Stimulated activated naive CD8-positive, alpha-beta T cell treated with anti-CD3 and anti-CD28 coated beads, Interleukin-15, Interleukin-2, amounts not matched to agents 100 ng/mL and 50 ng/mL, for 24 hours (primary cell): ENCODE results near the gene MYEF2.

Experiments used
- H3K27ac Mint-ChIP-seq: one replicate; pipeline ENCODE4 v1.8.0; 2021; ENCODE audit warnings: mild to moderate bottlenecking, mixed read lengths
- H3K27me3 Mint-ChIP-seq: one replicate; pipeline ENCODE4 v1.8.0; 2021; ENCODE audit warnings: mixed read lengths
- H3K36me3 Mint-ChIP-seq: one replicate; pipeline ENCODE4 v1.8.0; 2021; ENCODE audit warnings: low read depth, mixed read lengths
- H3K4me1 Mint-ChIP-seq: one replicate; pipeline ENCODE4 v1.8.0; 2021; ENCODE audit warnings: low read depth, mixed read lengths
- H3K4me3 Mint-ChIP-seq: one replicate; pipeline ENCODE4 v1.8.0; 2021; ENCODE audit warnings: mild to moderate bottlenecking, mixed read lengths
- H3K9me3 Mint-ChIP-seq: one replicate; pipeline ENCODE4 v1.8.0; 2021; ENCODE audit warnings: mixed read lengths

Gene MYEF2

DNA sequence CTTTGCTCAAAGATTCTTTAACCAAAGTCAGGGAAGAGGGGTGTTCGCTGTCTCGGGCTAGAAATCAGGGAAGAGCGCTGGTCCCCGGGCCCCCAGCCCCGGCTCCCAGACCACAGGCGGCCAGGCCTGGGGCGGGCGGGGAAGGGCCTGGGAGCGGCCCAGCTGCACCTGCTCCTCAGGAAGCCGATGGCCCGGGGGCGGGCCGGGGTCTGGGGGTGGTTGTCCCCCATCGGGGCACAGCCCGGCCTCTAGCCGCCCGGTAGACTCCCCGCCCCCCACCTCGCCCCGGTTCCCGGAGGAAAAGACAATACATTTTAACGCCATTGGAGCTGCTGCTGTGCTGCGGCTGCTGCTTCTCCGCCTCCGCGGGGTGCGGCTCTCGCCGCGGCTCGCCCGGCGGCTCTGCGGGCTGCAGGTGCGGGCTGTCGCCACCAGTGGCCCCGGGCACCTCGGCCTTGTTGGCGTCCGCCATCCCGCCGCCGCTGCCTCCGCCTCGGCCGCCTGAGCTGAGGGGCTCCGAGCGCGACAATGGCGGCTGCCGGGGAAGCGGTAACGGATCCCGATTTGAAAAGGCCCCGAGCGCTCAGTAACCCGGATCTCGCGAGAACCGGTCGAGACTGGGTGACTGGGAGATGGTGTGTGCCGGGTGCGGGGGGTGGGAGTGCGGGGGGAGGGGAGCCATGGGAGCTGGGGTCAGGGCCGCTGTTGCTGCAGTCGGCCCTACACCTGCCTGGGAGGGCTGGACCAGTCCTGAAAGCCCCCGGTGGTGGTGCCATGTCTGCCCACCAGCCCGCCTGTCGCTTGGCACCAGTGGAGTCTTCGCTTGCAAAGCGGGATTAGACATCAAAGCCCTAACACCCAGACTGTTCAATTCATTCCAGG is at the start of gene MYEF2:
TSS of gene MYEF2 (minus strand) at position 530 of the 882 bp plus-strand sequence. CDS start at position 472, 58 bp downstream.
- H3K36me3 Mint-ChIP-seq: no peaks in the 10 kb centered on the region
- H3K27ac Mint-ChIP-seq: peak within 1 kb of the TSS; percentile 83
- peak within 1 kb of the TSS; percentile 84 for H3K4me3 Mint-ChIP-seq
- peaks cover 33% of the 10 kb centered on the region for H3K4me1 Mint-ChIP-seq
- H3K9me3 Mint-ChIP-seq: peaks cover 4% of the 10 kb centered on the region
- peaks cover 24% of the 10 kb centered on the region for H3K27me3 Mint-ChIP-seq

DNA sequence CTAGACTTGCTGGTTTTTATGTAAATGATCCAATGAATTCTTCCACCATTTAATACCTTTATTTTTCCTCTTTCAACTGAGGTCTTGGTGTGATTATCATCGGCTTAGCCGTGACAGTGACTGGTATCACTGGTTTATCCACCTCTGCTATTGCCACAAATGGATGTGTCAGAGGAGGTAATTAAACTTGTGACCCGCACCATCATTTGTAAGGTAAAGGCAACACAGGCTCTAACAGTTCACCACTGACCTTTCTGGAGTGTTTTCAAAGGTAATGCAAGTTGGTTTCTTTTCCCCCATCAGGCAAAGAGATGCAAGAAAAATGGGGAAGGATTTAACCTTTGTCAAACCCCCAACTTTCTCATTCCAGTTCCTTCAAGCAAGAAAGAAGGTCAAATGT is 47.7 kb upstream of the MYEF2 start:
- no peak overlapping the region for H3K27ac Mint-ChIP-seq
- no peaks in the 10 kb centered on the region for H3K27me3 Mint-ChIP-seq
- no peaks in the 10 kb centered on the region for H3K36me3 Mint-ChIP-seq
- H3K4me3 Mint-ChIP-seq: no peak overlapping the region
- H3K4me1 Mint-ChIP-seq: no peaks in the 10 kb centered on the region
- H3K9me3 Mint-ChIP-seq: no peaks in the 10 kb centered on the region

- H3K4me3 Mint-ChIP-seq: no peak overlapping the region
- H3K4me1 Mint-ChIP-seq: no peaks in the 10 kb centered on the region
- no peaks in the 10 kb centered on the region for H3K9me3 Mint-ChIP-seq
- H3K36me3 Mint-ChIP-seq: no peaks in the 10 kb centered on the region
- H3K27ac Mint-ChIP-seq: no peak overlapping the region
- no peaks in the 10 kb centered on the region for H3K27me3 Mint-ChIP-seq
Measured at GRCh38 chr15:48222627-48223026, 44.5 kb upstream of the MYEF2 start.

DNA sequence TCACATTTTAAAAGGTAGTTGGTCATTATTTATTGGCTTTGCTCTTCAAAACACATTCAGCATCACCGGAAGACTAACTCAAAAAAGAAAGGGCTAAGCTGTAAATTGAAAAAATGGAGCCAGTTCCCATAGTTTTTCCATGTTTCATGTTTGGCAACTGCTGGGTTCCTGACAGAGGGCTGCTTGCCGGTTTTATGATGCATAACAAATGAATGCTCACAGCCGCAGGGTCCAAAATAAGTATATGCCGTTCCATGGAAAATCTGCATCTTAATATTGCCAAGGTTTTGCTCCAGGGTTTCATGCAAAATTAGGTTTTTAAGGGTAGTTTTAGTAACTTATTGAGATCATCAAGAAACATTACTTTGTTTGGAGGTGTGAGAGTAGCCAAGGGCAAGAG is 43.8 kb upstream of the MYEF2 start:
- Mint-ChIP-seq H3K9me3 (no peaks in the 10 kb centered on the region), H3K36me3 (no peaks in the 10 kb centered on the region), H3K4me1 (no peaks in the 10 kb centered on the region), H3K27me3 (no peaks in the 10 kb centered on the region), H3K27ac (no peak overlapping the region), H3K4me3 (no peak overlapping the region)

- Mint-ChIP-seq H3K36me3 (no peaks in the 10 kb centered on the region), H3K9me3 (no peaks in the 10 kb centered on the region), H3K4me1 (no peaks in the 10 kb centered on the region), H3K27ac (no peak overlapping the region), H3K4me3 (no peak overlapping the region), H3K27me3 (no peaks in the 10 kb centered on the region)
Measured at GRCh38 chr15:48221261-48221660, 43.2 kb upstream of the MYEF2 start.

DNA sequence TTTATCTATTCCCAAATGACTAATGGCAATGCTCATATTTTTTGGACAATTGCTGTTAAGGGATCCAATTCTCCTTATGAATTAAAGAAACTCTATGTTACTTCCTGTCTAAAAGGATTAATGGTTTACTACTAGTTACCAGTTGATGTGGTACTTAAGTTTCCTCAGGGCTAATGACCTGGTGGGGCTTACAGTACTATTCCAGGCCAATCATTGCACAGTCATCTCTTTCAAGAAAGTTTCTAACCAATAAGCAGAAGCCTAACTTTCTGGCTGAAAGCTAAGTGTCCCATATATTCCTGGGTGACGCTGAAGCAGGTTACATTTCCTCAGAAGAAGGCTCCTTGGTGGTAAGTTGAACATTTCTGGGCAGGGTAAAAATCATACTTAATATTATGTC is 27.9 kb upstream of the MYEF2 start, which contains the start of gene SLC12A1:
TSS of gene SLC12A1 (plus strand) at position 322 of the 400 bp plus-strand sequence. CDS start 1,418 bp downstream, outside the sequence.
- H3K4me1 Mint-ChIP-seq: no peaks in the 10 kb centered on the region
- no peak within 1 kb of the TSS for H3K27ac Mint-ChIP-seq
- no peak within 1 kb of the TSS for H3K4me3 Mint-ChIP-seq
- H3K27me3 Mint-ChIP-seq: peaks cover 28% of the 10 kb centered on the region
- no peaks in the 10 kb centered on the region for H3K9me3 Mint-ChIP-seq
- H3K36me3 Mint-ChIP-seq: no peaks in the 10 kb centered on the region

DNA sequence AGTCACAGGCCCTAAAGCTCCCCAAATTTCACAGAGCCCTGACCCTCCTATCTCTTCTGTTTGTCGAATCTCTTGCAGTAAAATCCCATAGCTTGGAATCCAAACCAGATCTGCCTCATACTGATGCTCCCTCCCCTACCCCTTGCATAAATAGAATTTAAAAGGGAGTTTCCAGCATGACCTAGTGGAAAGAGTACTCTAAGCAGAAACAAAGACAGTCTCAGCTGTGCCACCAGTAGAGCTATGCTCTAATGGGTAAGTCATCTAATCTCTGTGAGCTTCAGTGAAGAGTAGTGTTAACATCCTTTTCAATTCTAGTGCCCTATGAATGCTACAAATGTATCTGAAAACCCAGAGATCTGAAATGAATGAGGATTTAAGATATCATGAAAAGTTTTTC is 24.0 kb upstream of the MYEF2 start:
- Mint-ChIP-seq H3K27ac (no peak overlapping the region), H3K4me3 (no peak overlapping the region), H3K27me3 (peaks cover 36% of the 10 kb centered on the region), H3K9me3 (no peaks in the 10 kb centered on the region), H3K4me1 (no peaks in the 10 kb centered on the region), H3K36me3 (no peaks in the 10 kb centered on the region)

DNA sequence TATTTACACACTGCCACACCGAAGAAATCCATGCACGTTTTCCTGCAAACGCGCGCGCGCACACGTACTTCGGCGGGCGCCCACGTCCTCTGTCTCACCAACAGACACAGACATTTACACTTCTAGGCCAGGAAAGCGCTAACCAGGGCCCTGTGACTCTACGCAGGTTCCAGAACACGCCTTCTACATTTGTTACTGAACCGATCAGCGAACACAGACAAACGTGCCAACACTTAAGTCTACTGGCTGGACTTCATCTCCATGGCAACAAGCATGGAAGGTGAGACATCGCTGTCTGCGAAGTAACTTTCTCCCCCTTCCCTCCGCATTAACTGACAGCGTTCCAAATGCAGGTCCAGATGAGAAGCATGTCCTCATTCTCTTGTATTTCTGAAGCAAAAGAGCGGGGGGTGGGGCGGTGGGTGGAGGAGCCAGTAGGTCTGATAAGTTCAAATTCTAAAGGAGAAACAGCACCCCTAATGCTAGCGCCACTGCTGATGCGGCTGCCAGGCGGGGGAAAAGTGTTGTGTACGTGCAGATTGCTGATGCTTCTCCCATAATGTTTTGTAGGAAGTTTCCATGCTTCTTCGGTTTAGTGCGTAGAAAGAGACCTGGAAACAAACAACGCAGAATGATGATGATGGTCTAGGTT is 13.6 kb upstream of the MYEF2 start, which contains the start of gene CTXN2:
TSS of gene CTXN2 (plus strand) at position 92 of the 652 bp plus-strand sequence. CDS start 9,636 bp downstream, outside the sequence.
- Mint-ChIP-seq H3K27me3 (peaks cover 52% of the 10 kb centered on the region), H3K9me3 (no peaks in the 10 kb centered on the region), H3K36me3 (no peaks in the 10 kb centered on the region), H3K27ac (no peak within 1 kb of the TSS), H3K4me1 (no peaks in the 10 kb centered on the region), H3K4me3 (peak within 1 kb of the TSS; percentile 52)

- Mint-ChIP-seq H3K36me3 (no peaks in the 10 kb centered on the region), H3K27ac (no peak overlapping the region), H3K4me3 (peak overlapping the region; percentile 52), H3K4me1 (no peaks in the 10 kb centered on the region), H3K27me3 (peaks cover 53% of the 10 kb centered on the region), H3K9me3 (no peaks in the 10 kb centered on the region)
Measured at GRCh38 chr15:48190932-48191573, 13.0 kb upstream of the MYEF2 start.

GRCh38 chr15:48186271-48186670 is 8.2 kb upstream of the MYEF2 start:
- H3K27ac Mint-ChIP-seq: no peak overlapping the region
- no peaks in the 10 kb centered on the region for H3K4me1 Mint-ChIP-seq
- H3K9me3 Mint-ChIP-seq: no peaks in the 10 kb centered on the region
- H3K36me3 Mint-ChIP-seq: no peaks in the 10 kb centered on the region
- H3K27me3 Mint-ChIP-seq: peaks cover 49% of the 10 kb centered on the region
- H3K4me3 Mint-ChIP-seq: no peak overlapping the region

DNA sequence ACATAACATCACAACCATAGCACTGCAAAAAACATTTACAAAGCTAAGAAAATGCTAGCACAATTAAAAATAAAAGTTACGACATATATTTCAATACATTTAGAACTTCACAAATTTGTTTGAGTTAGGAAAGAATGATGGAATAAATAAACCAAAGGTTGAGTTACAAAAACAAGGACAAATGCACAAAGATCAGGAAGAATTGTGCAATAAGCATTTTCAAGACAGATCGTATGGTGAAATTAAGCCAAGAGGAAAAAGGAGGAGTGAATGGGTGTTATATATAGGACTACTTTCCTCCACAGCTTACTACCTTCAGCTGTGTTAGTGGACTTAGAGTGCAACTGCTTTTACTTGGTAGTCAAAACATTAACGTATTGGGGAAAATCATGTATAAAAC is 7.4 kb upstream of the MYEF2 start:
- H3K27me3 Mint-ChIP-seq: peaks cover 45% of the 10 kb centered on the region

GRCh38 chr15:48182749-48183148 is 4.7 kb upstream of the MYEF2 start:
- Mint-ChIP-seq H3K27me3 (peaks cover 45% of the 10 kb centered on the region), H3K36me3 (no peaks in the 10 kb centered on the region), H3K9me3 (no peaks in the 10 kb centered on the region), H3K4me1 (no peaks in the 10 kb centered on the region), H3K4me3 (no peak overlapping the region), H3K27ac (no peak overlapping the region)

More for the DNA sequence above, 7.4 kb upstream of the MYEF2 start:
- H3K27ac Mint-ChIP-seq: no peak overlapping the region
- no peaks in the 10 kb centered on the region for H3K4me1 Mint-ChIP-seq
- H3K36me3 Mint-ChIP-seq: no peaks in the 10 kb centered on the region
- H3K9me3 Mint-ChIP-seq: no peaks in the 10 kb centered on the region
- H3K4me3 Mint-ChIP-seq: no peak overlapping the region

- H3K9me3 Mint-ChIP-seq: no peaks in the 10 kb centered on the region
- H3K36me3 Mint-ChIP-seq: no peaks in the 10 kb centered on the region
- peak overlapping the region; percentile 47 for H3K4me3 Mint-ChIP-seq
- peaks cover 33% of the 10 kb centered on the region for H3K4me1 Mint-ChIP-seq
- H3K27me3 Mint-ChIP-seq: peaks cover 26% of the 10 kb centered on the region
- no peak overlapping the region for H3K27ac Mint-ChIP-seq
Measured at GRCh38 chr15:48178648-48178931, 495 bp upstream of the MYEF2 start.

GRCh38 chr15:48177383-48177765 is 721 bp downstream of the MYEF2 start:
- Mint-ChIP-seq H3K4me3 (peak overlapping the region; percentile 84), H3K4me1 (peaks cover 33% of the 10 kb centered on the region), H3K36me3 (peaks cover 5% of the 10 kb centered on the region), H3K27me3 (peaks cover 21% of the 10 kb centered on the region), H3K27ac (peak overlapping the region; percentile 83), H3K9me3 (peaks cover 7% of the 10 kb centered on the region)

DNA sequence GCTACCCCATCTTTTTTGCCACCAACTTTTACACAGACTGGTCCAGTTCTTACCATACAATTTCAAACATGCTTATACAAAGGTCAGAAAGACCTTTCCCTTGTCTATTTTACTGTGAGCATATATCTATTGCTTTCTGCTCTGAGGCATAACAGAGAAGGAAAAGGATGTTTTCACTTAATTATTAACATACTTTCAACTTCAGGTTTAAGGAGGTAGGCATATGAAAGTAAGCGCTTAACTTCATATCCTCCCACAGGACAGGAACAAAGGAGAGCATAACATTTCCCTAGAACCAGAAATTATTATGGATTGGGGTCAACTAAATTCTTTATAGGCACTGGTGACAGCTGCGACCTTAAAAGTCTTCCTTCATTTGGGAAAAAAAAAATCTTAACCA is 1.1 kb downstream of the MYEF2 start:
- H3K27me3 Mint-ChIP-seq: peaks cover 18% of the 10 kb centered on the region
- peak overlapping the region; percentile 84 for H3K4me3 Mint-ChIP-seq
- H3K9me3 Mint-ChIP-seq: peaks cover 7% of the 10 kb centered on the region
- peaks cover 33% of the 10 kb centered on the region for H3K4me1 Mint-ChIP-seq
- peak overlapping the region; percentile 83 for H3K27ac Mint-ChIP-seq
- H3K36me3 Mint-ChIP-seq: peaks cover 7% of the 10 kb centered on the region
